ENCODE data around the gene LDB2.
"Not testable (repeated sequence)": the region's sequence is repeated elsewhere in the genome, so short reads cannot be mapped to it uniquely, and the experiment has no call there.

LDB2 gene

GRCh38 chr4:16532240-16532970 is 366.0 kb downstream of the LDB2 start:
- no peak for TF ChIP-seq CTCF (IDR thresholded peaks at IDR 0.05)
- TF ChIP-seq ZFX (IDR thresholded peaks at IDR 0.05; ENCODE audit: borderline replicate concordance), result no peak
- no peak overlapping the region for H3K27ac ChIP-seq

- TF ChIP-seq ZFX (IDR thresholded peaks at IDR 0.05; ENCODE audit: borderline replicate concordance) (no peak), CTCF (IDR thresholded peaks at IDR 0.05) (no peak)
- no peak overlapping the region for H3K27ac ChIP-seq
Observed at GRCh38 chr4:16530688-16531635, 367.5 kb downstream of the LDB2 start.

GRCh38 chr4:16524911-16525554 is 373.4 kb downstream of the LDB2 start:
- no peak for TF ChIP-seq CTCF (IDR thresholded peaks at IDR 0.05)
- no peak for TF ChIP-seq ZFX (IDR thresholded peaks at IDR 0.05; ENCODE audit: borderline replicate concordance)

GRCh38 chr4:16524406-16524805 is 374.0 kb downstream of the LDB2 start:
- no peak overlapping the region for H3K27ac ChIP-seq
- TF ChIP-seq CTCF (IDR thresholded peaks at IDR 0.05), result no peak
- TF ChIP-seq ZFX (IDR thresholded peaks at IDR 0.05; ENCODE audit: borderline replicate concordance), result no peak

More at GRCh38 chr4:16524911-16525554, 373.4 kb downstream of the LDB2 start:
- H3K27ac ChIP-seq, result no peak overlapping the region

- H3K27ac ChIP-seq, result not testable (repeated sequence)
Observed at GRCh38 chr4:16523526-16523925, 374.9 kb downstream of the LDB2 start.

- no peak overlapping the region for H3K27ac ChIP-seq
Observed at GRCh38 chr4:16521156-16521915, 377.1 kb downstream of the LDB2 start.

GRCh38 chr4:16516796-16517439 is 381.5 kb downstream of the LDB2 start:
- no peak overlapping the region for H3K27ac ChIP-seq
- TF ChIP-seq ZFX (IDR thresholded peaks at IDR 0.05; ENCODE audit: borderline replicate concordance), result no peak
- no peak for TF ChIP-seq CTCF (IDR thresholded peaks at IDR 0.05)

More at GRCh38 chr4:16521156-16521915, 377.1 kb downstream of the LDB2 start:
- no peak for TF ChIP-seq ZFX (IDR thresholded peaks at IDR 0.05; ENCODE audit: borderline replicate concordance)
